Activated CD8-positive, alpha-beta memory T cell treated with anti-CD3 and anti-CD28 coated beads, Interleukin-2, amount 50 U/mL, for 4 hours (primary cell): ENCODE data around the gene AOAH.
"Not testable (repeated sequence)": the region's sequence is repeated elsewhere in the genome, so short reads cannot be mapped to it uniquely, and the experiment has no call there.

ENCODE experiments used
- DNase-seq: peaks from one replicate; pipeline ENCODE4 v3.0.0-alpha.2; 2020

AOAH gene

GRCh38 chr7:36535866-36536664 lies 188.2 kb downstream of the AOAH start:
- DNase-seq, result no peak

DNA sequence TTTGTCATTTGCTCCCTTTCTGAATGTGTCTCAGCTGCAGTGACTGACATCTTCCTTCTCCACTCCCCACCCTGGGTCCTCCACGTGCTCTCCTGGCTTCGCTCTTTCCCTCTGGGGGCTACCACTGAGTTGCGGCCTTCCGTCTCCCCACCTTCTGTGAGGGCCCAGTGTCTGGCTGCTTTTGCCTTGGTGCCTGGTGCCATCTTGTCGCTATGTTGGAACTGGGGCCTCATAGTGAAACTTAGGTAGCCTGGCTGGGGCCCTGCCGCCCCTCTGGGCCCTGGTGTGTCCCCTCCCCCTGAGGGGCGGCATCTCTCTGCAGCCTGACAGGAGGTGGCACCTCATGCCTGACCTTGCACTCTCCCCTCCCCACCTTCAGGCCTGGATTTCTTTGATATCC lies 190.6 kb downstream of the AOAH start:
- no peak for DNase-seq

- no peak for DNase-seq
Measured at GRCh38 chr7:36532981-36533499, 191.3 kb downstream of the AOAH start.

DNA sequence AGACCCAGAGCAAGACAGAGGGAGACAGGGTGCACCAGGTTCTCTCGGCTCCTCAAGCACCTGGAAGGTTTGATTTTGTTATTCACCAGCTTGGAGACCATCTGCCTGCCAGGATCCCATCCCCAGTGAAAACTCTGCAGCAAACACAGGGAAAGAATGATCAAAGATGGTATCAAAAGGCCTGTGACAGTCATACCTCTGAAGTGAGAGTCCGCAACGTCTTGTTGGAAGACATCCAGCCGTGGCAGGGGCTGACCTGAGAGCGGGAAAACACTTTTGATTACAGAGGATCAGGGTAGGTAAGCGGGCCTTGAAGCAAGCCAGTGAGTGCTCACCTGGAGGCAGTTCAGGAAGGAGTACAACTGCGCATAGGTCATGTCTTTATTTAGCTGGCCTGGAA lies 192.3 kb downstream of the AOAH start:
- no peak for DNase-seq

GRCh38 chr7:36530456-36530855 lies 193.8 kb downstream of the AOAH start:
- no peak for DNase-seq

DNA sequence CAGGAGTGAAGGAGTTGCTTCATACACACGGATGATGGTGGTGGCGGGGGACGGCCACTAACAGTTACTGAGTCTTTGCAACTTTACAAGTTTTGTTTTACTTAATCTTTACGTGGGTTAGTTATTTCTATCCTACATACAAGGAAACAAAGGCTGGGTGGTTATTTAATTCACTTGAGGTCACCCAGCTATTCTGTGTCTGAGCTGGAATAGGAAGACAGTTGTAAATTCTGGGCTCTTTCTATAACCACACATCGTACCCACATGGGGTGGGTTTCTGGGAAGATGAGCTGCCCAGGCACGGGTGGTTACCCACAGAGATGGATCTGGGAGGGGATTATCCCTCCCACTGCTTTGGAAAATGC lies 196.8 kb downstream of the AOAH start:
- DNase-seq, result no peak

DNA sequence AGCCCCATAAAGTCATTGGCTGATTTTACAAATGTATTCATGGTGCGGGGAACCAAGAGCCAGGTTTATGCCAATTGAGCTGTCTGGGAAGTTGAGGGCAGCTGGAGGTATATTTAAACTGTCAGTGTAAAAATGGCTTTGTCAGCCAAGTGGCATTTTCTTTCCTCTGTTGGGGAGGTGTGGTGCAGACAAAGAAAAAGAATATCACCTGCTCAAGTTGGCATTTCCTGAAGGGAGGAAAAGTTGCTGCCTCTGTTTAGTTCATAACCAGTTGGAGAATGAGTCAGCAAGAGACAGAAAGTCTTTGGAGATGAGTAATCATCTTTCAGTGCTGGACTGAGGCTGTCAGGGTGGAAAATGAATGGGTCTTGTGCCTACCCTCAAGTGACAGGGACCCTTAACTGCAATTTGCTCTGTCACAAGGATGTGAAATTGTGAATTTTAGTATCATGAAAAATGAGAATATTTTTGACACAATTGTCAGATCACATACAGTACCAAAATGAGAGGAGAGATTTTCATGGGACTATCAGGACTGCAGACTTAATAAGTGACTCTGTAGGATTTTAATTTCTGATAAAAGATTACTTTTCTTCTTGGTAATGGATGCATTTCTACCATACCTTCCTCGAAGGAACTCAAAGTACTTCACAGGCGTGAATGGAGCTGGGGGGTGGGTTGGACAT lies 197.3 kb downstream of the AOAH start:
- DNase-seq, result no peak

DNA sequence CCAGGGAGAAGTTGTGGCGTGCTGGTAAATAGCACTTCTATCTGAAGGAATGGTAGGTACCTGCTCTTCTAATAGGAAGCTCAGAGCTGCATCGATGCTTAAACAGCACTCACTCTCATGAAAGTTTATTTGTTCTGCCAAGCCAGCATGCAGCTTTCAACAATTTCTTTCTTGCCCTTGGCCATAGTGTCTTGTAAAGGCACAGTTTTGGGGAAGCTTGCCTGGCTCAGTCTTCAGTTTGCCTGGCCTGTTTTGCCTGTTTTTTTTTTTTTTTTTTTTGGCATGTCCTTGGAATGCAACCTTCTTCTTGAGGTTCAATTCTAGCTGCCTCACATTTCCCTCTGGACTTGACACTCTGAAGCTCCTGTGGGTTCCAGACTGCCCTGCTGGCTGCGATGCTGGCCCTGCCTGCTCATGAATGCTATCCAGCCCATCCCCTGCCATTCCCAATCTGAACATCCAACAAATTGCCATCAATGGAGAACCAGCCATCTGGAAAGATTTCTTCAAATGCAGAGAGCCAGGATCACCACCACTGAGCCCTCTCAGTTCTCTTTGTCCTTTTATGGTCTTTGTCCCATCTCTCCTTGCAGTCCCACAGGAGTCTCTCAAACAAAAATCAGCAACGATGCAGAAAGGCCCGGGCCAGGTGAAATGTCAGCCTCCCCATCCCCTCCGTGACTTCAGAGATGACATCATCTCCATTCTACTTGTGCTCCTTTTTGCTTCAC lies 200.8 kb downstream of the AOAH start:
- no peak for DNase-seq

- DNase-seq, result no peak
Measured at GRCh38 chr7:36522453-36523007, 201.8 kb downstream of the AOAH start.

- no peak for DNase-seq
Measured at GRCh38 chr7:36521911-36522310, 202.4 kb downstream of the AOAH start.

DNA sequence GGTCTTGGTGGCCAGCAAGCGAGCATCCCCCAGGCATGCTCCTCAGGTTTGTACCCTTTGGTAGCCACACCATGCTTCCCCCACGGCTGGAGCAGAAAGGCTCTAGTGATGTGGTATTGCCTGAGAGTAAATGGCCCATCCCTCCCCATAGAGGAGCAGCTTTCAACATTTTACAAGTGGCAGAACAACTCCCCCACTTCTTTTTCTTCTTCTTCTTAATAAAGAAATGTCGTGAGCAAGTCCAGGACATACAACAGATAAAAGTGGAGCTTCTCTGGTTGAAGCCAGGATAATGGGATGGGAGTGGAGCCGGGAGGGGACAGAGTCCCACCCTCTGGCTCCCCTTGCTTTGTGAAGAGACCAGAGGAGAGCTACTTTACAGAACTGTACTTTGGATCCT lies 203.2 kb downstream of the AOAH start:
- no peak for DNase-seq

- DNase-seq, result no peak
Measured at GRCh38 chr7:36515847-36516246, 208.4 kb downstream of the AOAH start.

- DNase-seq, result no peak
Measured at GRCh38 chr7:36514289-36515243, 209.7 kb downstream of the AOAH start.

GRCh38 chr7:36513393-36513792 lies 210.9 kb downstream of the AOAH start:
- no peak for DNase-seq

GRCh38 chr7:36512616-36513015 lies 211.7 kb downstream of the AOAH start:
- DNase-seq, result no peak

GRCh38 chr7:36509962-36510361 lies 214.3 kb downstream of the AOAH start:
- no peak for DNase-seq

- no peak for DNase-seq
Measured at GRCh38 chr7:36507475-36508440, 216.5 kb downstream of the AOAH start.

- DNase-seq, result no peak
Measured at GRCh38 chr7:36506820-36507219, 217.5 kb downstream of the AOAH start.

- no peak for DNase-seq
Measured at GRCh38 chr7:36506130-36506798, 218.0 kb downstream of the AOAH start.

DNA sequence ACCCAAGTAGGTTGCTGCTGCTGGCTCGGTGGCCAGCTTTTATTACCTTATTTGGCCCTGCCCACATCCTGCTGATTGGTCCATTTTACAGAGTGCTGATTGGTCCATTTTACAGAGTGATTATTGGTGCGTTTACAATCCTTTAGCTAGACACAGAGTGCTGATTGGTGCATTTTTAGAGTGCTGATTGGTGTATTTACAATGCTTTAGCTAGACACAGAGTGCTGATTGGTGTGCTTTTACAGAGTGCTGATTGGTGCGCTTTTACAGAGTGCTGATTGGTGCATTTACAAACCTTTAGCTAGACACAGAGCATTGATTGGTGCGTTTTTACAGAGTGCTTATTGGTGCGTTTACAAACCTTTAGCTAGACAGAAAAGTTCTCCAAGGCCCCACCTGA lies 219.7 kb downstream of the AOAH start:
- not testable (repeated sequence) for DNase-seq
